HFFc6 (cell line): ENCODE results near the gene ARFIP2. TPM values are rescaled to one million over a fixed set of nuclear protein-coding genes. Genes with fewer than 3 reads are reported as not detected.

Experiments used
- DNase-seq: peaks from one replicate; pipeline ENCODE4 v3.0.0-alpha.2; 2018
- H3K27ac Mint-ChIP-seq: 2 replicates; pipeline ENCODE4 v1.8.0; 2020; ENCODE audit warnings: mild to moderate bottlenecking, mixed read lengths
- H3K27me3 Mint-ChIP-seq: 2 replicates; pipeline ENCODE4 v1.8.0; 2021; ENCODE audit warnings: mild to moderate bottlenecking, moderate library complexity, mixed read lengths; ENCODE audit not compliant: insufficient read depth
- H3K36me3 Mint-ChIP-seq: 2 replicates; pipeline ENCODE4 v1.8.0; 2021; ENCODE audit warnings: low read depth, mixed read lengths
- H3K4me1 Mint-ChIP-seq: 2 replicates; pipeline ENCODE4 v1.8.0; 2020; ENCODE audit warnings: low read depth, mixed read lengths
- H3K4me3 Mint-ChIP-seq: 2 replicates; pipeline ENCODE4 v1.8.0; 2020; ENCODE audit warnings: mild to moderate bottlenecking, moderate library complexity, mixed read lengths
- H3K9me3 Mint-ChIP-seq: 2 replicates; pipeline ENCODE4 v1.8.0; 2020; ENCODE audit warnings: mild to moderate bottlenecking, mixed read lengths
- total RNA-seq, 6 experiments: library from RNA; stranded (reverse); fragmentation: NEBNext Ultra II Directional; extraction: Animal tissue kit (Norgen Biotek cat#: 25700); gene quantifications; 2 replicates in 1 of 6; 3 replicates in 5 of 6; pipeline ENCODE4 v1.2.3, GENCODE V29; 2021
- TF ChIP-seq, protein P1 (sequence below): fragments of 200-600 bp; sonication (generic); IDR thresholded peaks from 2 replicates; pipeline ENCODE4 v1.5.0; 2021; ENCODE audit warnings: antibody characterized with exemption, mild to moderate bottlenecking

The ARFIP2 gene
- total RNA-seq, 6 experiments from 2014 or later: 60.9 to 72.4 (median 67.7) TPM

DNA sequence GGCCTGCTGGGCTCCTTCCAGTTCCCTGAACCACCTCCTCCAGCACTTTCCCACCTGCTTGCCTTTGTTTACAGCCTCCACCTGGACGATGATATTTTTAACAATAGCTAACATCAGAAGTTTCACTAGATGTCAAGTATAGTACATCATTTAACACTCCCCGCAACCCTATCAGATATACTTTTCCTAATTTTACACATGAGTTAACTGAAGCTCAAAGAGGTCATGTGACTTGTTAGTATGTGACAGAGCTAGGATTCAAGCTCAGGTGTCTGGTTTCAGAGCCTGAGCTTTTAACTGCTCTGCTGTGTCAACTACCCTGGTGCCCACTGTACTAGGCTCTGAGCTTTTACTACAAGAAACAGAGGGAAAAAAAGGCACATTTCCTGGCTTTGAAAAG, 26.1 kb downstream of the ARFIP2 start:
- H3K4me1 Mint-ChIP-seq: 0 out of 2 replicates have a peak, but pooled peaks cover 6% of the 10 kb centered on the region
- H3K27me3 Mint-ChIP-seq: no peaks in the 10 kb centered on the region
- H3K9me3 Mint-ChIP-seq: no peaks in the 10 kb centered on the region
- no peak overlapping the region for H3K4me3 Mint-ChIP-seq
- no peak for DNase-seq
- TF ChIP-seq, protein P1, sequence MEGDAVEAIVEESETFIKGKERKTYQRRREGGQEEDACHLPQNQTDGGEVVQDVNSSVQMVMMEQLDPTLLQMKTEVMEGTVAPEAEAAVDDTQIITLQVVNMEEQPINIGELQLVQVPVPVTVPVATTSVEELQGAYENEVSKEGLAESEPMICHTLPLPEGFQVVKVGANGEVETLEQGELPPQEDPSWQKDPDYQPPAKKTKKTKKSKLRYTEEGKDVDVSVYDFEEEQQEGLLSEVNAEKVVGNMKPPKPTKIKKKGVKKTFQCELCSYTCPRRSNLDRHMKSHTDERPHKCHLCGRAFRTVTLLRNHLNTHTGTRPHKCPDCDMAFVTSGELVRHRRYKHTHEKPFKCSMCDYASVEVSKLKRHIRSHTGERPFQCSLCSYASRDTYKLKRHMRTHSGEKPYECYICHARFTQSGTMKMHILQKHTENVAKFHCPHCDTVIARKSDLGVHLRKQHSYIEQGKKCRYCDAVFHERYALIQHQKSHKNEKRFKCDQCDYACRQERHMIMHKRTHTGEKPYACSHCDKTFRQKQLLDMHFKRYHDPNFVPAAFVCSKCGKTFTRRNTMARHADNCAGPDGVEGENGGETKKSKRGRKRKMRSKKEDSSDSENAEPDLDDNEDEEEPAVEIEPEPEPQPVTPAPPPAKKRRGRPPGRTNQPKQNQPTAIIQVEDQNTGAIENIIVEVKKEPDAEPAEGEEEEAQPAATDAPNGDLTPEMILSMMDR: no peak
- peaks cover 9% of the 10 kb centered on the region; the same call in 1 of the 2 replicates for H3K36me3 Mint-ChIP-seq
- H3K27ac Mint-ChIP-seq: no peak overlapping the region

DNA sequence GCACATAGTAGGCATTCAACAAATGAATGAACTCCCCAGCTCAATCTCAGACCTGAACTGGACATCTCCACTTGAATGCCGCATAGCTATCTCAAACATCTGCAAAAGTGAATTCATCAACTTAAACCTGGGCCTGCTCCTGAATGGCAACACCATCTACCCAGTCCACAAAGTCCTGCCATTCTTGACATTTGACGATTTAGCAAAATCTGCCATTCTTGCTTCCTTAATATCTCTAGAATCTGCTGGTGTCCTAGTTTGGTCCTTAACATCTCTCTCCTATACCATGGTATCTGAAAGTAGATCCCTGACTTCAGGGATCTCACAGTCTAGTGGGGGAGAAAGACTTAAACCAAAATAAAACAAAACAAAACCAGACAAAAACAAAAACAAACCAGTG, 28.0 kb downstream of the ARFIP2 start:
- 0 out of 2 replicates have a peak, but pooled peaks cover 6% of the 10 kb centered on the region for H3K4me1 Mint-ChIP-seq
- H3K9me3 Mint-ChIP-seq: no peaks in the 10 kb centered on the region
- H3K27ac Mint-ChIP-seq: no peak overlapping the region
- peaks cover 9% of the 10 kb centered on the region; the same call in 1 of the 2 replicates for H3K36me3 Mint-ChIP-seq
- TF ChIP-seq, protein P1: no peak
- no peak overlapping the region for H3K4me3 Mint-ChIP-seq
- DNase-seq: no peak
- H3K27me3 Mint-ChIP-seq: no peaks in the 10 kb centered on the region

DNA sequence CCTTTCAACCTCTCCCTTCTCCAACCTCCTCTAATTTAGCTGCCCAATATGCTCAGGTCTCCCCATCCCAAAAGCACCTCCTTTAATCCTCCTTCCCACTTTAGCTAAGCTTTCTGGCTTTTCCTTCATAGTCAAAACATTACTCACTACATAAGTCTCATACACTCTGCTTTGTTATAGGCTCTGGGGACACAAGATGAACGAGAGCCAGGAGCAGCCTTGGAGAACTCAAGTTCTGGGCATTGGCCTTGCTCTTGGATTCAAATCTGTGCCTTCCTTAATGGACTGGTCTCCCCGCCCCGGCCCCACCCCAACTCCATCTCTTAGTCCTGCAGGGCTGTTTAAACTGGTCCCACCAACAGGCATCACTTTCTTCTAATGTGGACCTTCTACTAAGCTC, 28.9 kb downstream of the ARFIP2 start:
- no peak for DNase-seq

DNA sequence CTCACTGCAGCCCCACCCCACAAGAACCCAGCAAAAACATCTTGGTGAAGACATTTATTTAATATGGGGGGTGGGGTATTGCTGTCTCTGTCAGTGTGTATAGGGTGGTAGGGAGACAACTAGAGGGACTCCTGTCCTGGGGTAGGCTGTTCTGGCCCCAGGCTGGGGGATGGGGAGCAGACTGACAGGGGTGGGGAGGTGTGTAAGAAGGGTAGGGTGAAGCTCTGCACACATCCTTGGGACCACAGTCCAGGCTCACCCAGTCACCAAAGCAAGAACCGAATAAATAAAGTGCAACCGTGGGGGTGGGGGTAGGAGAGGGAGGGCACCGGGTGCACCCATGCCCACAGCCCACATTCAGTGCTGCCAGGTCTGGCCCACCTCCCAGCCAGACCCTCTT, 32.6 kb downstream of the ARFIP2 start:
- DNase-seq: no peak
- no peak overlapping the region for H3K27ac Mint-ChIP-seq
- H3K4me1 Mint-ChIP-seq: 0 out of 2 replicates have a peak, but pooled peaks cover 6% of the 10 kb centered on the region
- H3K27me3 Mint-ChIP-seq: no peaks in the 10 kb centered on the region
- no peaks in the 10 kb centered on the region for H3K9me3 Mint-ChIP-seq
- TF ChIP-seq, protein P1: no peak
- H3K36me3 Mint-ChIP-seq: peaks cover 6% of the 10 kb centered on the region; the same call in 1 of the 2 replicates
- no peak overlapping the region for H3K4me3 Mint-ChIP-seq

More for the DNA sequence above, 28.9 kb downstream of the ARFIP2 start:
- H3K27ac Mint-ChIP-seq: no peak overlapping the region
- TF ChIP-seq, protein P1: no peak
- H3K4me1 Mint-ChIP-seq: 0 out of 2 replicates have a peak, but pooled peaks cover 6% of the 10 kb centered on the region
- peaks cover 9% of the 10 kb centered on the region; the same call in 1 of the 2 replicates for H3K36me3 Mint-ChIP-seq
- H3K4me3 Mint-ChIP-seq: no peak overlapping the region
- no peaks in the 10 kb centered on the region for H3K27me3 Mint-ChIP-seq
- H3K9me3 Mint-ChIP-seq: no peaks in the 10 kb centered on the region

DNA sequence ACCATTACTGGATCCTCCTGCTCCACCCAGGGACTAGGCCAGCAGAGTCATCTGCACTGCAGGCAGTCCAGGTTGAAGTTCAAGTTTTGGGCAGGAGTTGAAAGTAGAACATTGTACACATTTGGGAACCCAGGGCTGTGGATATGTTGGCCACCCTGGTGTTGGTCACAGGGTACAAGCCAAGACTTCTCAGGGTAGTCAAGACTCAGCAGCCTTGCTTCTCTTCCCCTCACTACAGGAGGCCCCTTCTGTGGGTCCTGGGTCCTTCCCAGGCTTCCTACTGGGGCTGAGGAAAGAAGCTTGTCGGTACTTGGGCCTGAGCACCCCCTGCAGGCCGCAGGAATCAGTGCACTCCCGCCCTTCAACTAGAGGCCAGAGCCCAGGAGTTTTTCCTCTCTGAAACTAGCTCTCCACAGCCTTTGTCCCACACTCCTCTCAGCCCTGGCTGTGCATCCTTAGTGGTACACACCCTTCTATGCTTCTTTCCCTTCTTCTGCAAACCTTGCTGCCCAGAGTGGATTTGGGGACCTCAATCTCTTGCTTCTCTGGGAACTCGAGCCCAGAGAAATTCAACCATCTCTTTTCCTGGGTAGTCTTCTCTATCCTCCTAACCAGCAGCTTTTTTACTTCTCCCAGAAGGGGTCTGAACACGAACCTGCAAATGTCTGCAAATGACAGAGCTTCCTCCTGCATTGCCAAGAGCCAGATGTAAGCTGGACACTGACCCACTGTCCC, 37.7 kb downstream of the ARFIP2 start:
- H3K4me3 Mint-ChIP-seq: no peak overlapping the region
- DNase-seq: peak; percentile 38
- H3K9me3 Mint-ChIP-seq: no peaks in the 10 kb centered on the region
- H3K27me3 Mint-ChIP-seq: no peaks in the 10 kb centered on the region
- H3K36me3 Mint-ChIP-seq: no peaks in the 10 kb centered on the region
- TF ChIP-seq, protein P1: peak; percentile 88
- no peaks in the 10 kb centered on the region for H3K4me1 Mint-ChIP-seq
- H3K27ac Mint-ChIP-seq: no peak overlapping the region
